ENCODE measurements around the gene GTPBP3. TPM values are rescaled to one million over a fixed set of nuclear protein-coding genes. Genes with fewer than 3 reads are reported as not detected.

Gene GTPBP3
- total and polyA plus RNA-seq, 2 of the 13 experiments (the other 11 are each of a cell fraction or from before 2014, with no cell fraction given) = 17.5 to 30.0 TPM

- TF ChIP-seq, protein P1, sequence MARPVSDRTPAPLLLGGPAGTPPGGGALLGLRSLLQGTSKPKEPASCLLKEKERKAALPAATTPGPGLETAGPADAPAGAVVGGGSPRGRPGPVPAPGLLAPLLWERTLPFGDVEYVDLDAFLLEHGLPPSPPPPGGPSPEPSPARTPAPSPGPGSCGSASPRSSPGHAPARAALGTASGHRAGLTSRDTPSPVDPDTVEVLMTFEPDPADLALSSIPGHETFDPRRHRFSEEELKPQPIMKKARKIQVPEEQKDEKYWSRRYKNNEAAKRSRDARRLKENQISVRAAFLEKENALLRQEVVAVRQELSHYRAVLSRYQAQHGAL (CRISPR knock-in tag; IDR thresholded peaks at IDR 0.05; ENCODE audit: not compliant biosample characterization) = no peak
- no peak for TF ChIP-seq HDAC6 (IDR thresholded peaks at IDR 0.05; ENCODE audit: low read depth, low read length)
- no peak for TF ChIP-seq KLF15 (CRISPR knock-in tag; IDR thresholded peaks at IDR 0.05; ENCODE audit: borderline replicate concordance)
- TF ChIP-seq TCF7 (IDR thresholded peaks at IDR 0.05; ENCODE audit: low read depth) = no peak
- TF ChIP-seq NFIC (IDR thresholded peaks at IDR 0.05; ENCODE audit: low read length) = no peak
- 0 out of 2 replicates have a peak, but pooled peaks have one; percentile 26 for TF ChIP-seq ZHX1 (CRISPR knock-in tag; IDR thresholded peaks at IDR 0.05; ENCODE audit: low read depth)
- TF ChIP-seq, protein P2, sequence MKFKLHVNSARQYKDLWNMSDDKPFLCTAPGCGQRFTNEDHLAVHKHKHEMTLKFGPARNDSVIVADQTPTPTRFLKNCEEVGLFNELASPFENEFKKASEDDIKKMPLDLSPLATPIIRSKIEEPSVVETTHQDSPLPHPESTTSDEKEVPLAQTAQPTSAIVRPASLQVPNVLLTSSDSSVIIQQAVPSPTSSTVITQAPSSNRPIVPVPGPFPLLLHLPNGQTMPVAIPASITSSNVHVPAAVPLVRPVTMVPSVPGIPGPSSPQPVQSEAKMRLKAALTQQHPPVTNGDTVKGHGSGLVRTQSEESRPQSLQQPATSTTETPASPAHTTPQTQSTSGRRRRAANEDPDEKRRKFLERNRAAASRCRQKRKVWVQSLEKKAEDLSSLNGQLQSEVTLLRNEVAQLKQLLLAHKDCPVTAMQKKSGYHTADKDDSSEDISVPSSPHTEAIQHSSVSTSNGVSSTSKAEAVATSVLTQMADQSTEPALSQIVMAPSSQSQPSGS (CRISPR knock-in tag; IDR thresholded peaks at IDR 0.05) = no peak
- TF ChIP-seq ZNF737 (CRISPR knock-in tag; IDR thresholded peaks at IDR 0.05; ENCODE audit: borderline replicate concordance) = no peak
- no peak for TF ChIP-seq ZNF660 (CRISPR knock-in tag; IDR thresholded peaks at IDR 0.05; ENCODE audit: borderline replicate concordance, low read depth)
- no peak for TF ChIP-seq ZC3H13 (CRISPR knock-in tag; IDR thresholded peaks at IDR 0.05)
- no peak; the same call in 1 of the 2 replicates for TF ChIP-seq ZNF225 (CRISPR knock-in tag; IDR thresholded peaks at IDR 0.05)
- TF ChIP-seq GLMP (CRISPR knock-in tag; IDR thresholded peaks at IDR 0.05; ENCODE audit: borderline replicate concordance) = no peak
- 0 out of 2 replicates have a peak, but pooled peaks have one; percentile 60 for TF ChIP-seq BORCS8-MEF2B (CRISPR knock-in tag; IDR thresholded peaks at IDR 0.05)
- TF ChIP-seq HNRNPUL1 (IDR thresholded peaks at IDR 0.05; ENCODE audit: low read depth, low read length) = no peak
- no peak for TF ChIP-seq ZNF552 (CRISPR knock-in tag; IDR thresholded peaks at IDR 0.05; ENCODE audit: borderline replicate concordance)
- TF ChIP-seq, protein P3, sequence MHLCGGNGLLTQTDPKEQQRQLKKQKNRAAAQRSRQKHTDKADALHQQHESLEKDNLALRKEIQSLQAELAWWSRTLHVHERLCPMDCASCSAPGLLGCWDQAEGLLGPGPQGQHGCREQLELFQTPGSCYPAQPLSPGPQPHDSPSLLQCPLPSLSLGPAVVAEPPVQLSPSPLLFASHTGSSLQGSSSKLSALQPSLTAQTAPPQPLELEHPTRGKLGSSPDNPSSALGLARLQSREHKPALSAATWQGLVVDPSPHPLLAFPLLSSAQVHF (CRISPR knock-in tag; IDR thresholded peaks at IDR 0.05) = no peak
- peak; percentile 17; the same call in 1 of the 2 replicates for TF ChIP-seq SP4 (CRISPR knock-in tag; IDR thresholded peaks at IDR 0.05)
- TF ChIP-seq ZNF382 (CRISPR knock-in tag; IDR thresholded peaks at IDR 0.05; ENCODE audit: borderline replicate concordance) = no peak
- TF ChIP-seq RBM39 (IDR thresholded peaks at IDR 0.05; ENCODE audit: low read depth, low read length, poor library complexity, severe bottlenecking) = no peak
- no peak for TF ChIP-seq ELF1 (CRISPR knock-in tag; IDR thresholded peaks at IDR 0.05)
- no peak for TF ChIP-seq ATM (IDR thresholded peaks at IDR 0.05; ENCODE audit: borderline replicate concordance)
- TF ChIP-seq ZNF331 (CRISPR knock-in tag; IDR thresholded peaks at IDR 0.05) = 0 out of 2 replicates have a peak, but pooled peaks have one; percentile 26
Measured at GRCh38 chr19:17390665-17391370, 53.5 kb downstream of the GTPBP3 start (continued).
